ENCODE measurements around the gene MAP4. TPM values are rescaled to one million over a fixed set of nuclear protein-coding genes. Genes with fewer than 3 reads are reported as not detected.

The MAP4 gene
- total RNA-seq, 4 donors from 2014 or later, result 239 to 338 (median 284) TPM

DNA sequence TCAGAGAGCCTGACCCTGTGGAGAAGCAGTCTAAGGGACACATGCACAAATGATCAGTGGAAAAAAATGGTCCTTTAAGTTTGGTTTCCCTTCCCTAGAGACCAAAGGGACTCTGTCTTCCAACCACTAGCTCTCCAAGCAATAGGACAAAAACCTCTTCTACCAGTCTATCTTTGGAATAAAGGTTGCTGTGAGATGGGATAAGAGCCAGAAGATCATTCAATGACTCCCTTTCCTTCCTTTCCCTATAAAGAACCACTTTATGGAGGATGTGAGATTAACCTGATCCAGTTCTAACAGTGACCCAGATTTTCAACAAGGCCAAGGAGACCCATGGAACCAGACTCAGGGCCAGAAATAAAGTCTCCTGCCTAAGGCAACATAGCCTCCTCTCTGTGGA lies 138.5 kb downstream of the MAP4 start:
- Histone ChIP-seq H3K4me3 (no peak overlapping the region), H3K27ac (replicated peaks in 1 of 4) (peak overlapping the region in 1 of 4 donors; percentile 5), H3K9me3 (no peaks in the 10 kb centered on the region), H3K36me3 (peaks cover 16 to 48% (median 39%) of the 10 kb centered on the region in 4 donors), H3K4me1 (peaks cover 4 to 15% (median 12%) of the 10 kb centered on the region in 4 donors), H3K27me3 (no peaks in the 10 kb centered on the region)
- intact Hi-C loops (cut with DNase I), result no loop called here
- TF ChIP-seq EP300 (IDR thresholded peaks at IDR 0.05) (no peak), CTCF (IDR thresholded peaks at IDR 0.05) (no peak), POLR2AphosphoS5 (IDR thresholded peaks at IDR 0.05) (no peak), POLR2A (IDR thresholded peaks at IDR 0.05; ENCODE audit: low read depth) (no peak)
- no peak for DNase-seq (ENCODE audit: extremely low spot score)

DNA sequence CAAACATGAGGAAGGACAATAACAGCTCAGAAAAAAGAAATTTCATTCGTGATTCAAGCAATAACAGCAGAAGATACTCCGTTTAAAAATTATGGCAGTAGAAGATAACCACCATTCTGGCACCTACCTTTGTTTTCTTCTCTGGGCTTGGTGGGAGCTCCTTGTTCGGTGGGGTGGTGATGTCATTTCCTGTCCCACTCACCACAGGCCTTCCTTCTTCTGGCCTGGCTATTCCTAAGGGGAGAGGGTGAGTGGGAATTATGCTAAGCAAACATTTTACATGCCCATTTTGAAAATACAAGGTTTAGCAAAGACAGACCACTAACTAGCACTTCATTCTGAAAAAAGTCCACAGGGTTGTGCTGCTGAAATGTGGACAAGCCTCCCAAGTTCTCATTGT lies 138.9 kb downstream of the MAP4 start:
- WGBS, result 81% methylated on average over 3 of the region's 3 CpGs

DNA sequence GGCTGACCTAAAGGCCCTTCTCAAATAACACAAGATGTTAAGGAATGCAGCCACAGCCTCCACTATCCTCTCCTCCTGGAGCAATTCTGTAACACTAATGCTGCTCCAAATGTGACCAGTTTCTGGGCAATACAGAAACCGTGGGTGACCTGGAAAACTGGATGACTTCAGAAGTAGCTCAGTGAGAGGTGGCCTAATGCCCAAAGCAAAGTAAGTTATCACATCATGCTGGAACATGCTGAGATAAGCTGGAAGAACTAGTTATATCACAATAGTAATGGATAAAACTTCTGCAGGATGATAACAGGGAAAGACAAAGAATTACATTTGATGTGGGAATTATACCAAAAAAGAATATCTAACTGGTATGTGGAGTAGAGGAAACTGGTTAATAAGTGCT lies 141.3 kb downstream of the MAP4 start:
- no peak for DNase-seq (ENCODE audit: extremely low spot score)
- Histone ChIP-seq H3K27me3 (no peaks in the 10 kb centered on the region), H3K36me3 (peaks cover 41 to 74% (median 60%) of the 10 kb centered on the region in 4 donors), H3K4me3 (no peak overlapping the region), H3K4me1 (peaks cover 4 to 15% (median 12%) of the 10 kb centered on the region in 4 donors), H3K9me3 (no peaks in the 10 kb centered on the region), H3K27ac (replicated peaks in 1 of 4) (no peak overlapping the region)
- TF ChIP-seq POLR2AphosphoS5 (IDR thresholded peaks at IDR 0.05) (no peak), POLR2A (IDR thresholded peaks at IDR 0.05; ENCODE audit: low read depth) (no peak), EP300 (IDR thresholded peaks at IDR 0.05) (no peak), CTCF (IDR thresholded peaks at IDR 0.05) (no peak)
- WGBS, result 79% methylated on average over 1 of the region's 1 CpG
- intact Hi-C loops (cut with DNase I), result no loop called here

More for the DNA sequence above, 138.9 kb downstream of the MAP4 start:
- intact Hi-C loops (cut with DNase I), result no loop called here
- peak overlapping the region in 1 of 4 donors; percentile 5 for H3K27ac ChIP-seq (replicated peaks in 1 of 4)
- peaks cover 4 to 15% (median 12%) of the 10 kb centered on the region in 4 donors for H3K4me1 ChIP-seq
- DNase-seq (ENCODE audit: extremely low spot score), result no peak
- TF ChIP-seq POLR2AphosphoS5 (IDR thresholded peaks at IDR 0.05), result no peak
- TF ChIP-seq CTCF (IDR thresholded peaks at IDR 0.05), result no peak
- TF ChIP-seq POLR2A (IDR thresholded peaks at IDR 0.05; ENCODE audit: low read depth), result no peak
- TF ChIP-seq EP300 (IDR thresholded peaks at IDR 0.05), result no peak
- H3K36me3 ChIP-seq, result peaks cover 20 to 50% (median 41%) of the 10 kb centered on the region in 4 donors
- no peaks in the 10 kb centered on the region for H3K9me3 ChIP-seq
- H3K4me3 ChIP-seq, result no peak overlapping the region
- no peaks in the 10 kb centered on the region for H3K27me3 ChIP-seq

DNA sequence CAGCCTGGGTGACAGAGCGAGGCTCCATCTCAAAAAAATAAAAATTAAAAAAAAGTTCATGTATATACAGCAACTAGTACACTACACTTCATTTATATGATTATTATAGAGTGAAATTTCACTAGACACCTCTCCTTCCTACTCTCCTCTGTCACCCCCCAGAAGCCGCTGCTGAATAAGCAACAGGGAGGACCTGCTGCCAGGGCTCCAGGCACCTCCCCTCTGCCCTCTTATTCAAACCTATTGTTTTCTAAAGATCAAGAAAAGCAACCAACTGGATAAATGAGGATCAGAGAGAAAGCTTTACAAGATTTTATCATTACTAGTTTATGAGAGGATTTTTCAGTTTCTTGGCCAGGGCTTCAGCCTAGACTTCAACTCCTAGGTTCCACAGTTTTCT lies 141.8 kb downstream of the MAP4 start:
- Histone ChIP-seq H3K4me3 (no peak overlapping the region), H3K27me3 (no peaks in the 10 kb centered on the region), H3K36me3 (peaks cover 43 to 78% (median 65%) of the 10 kb centered on the region in 4 donors), H3K4me1 (peaks cover 4 to 15% (median 12%) of the 10 kb centered on the region in 4 donors), H3K27ac (replicated peaks in 1 of 4) (no peak overlapping the region), H3K9me3 (no peaks in the 10 kb centered on the region)
- WGBS, result 100% methylated on average over 2 of the region's 2 CpGs
- TF ChIP-seq CTCF (IDR thresholded peaks at IDR 0.05) (no peak), EP300 (IDR thresholded peaks at IDR 0.05) (no peak), POLR2A (IDR thresholded peaks at IDR 0.05; ENCODE audit: low read depth) (no peak), POLR2AphosphoS5 (IDR thresholded peaks at IDR 0.05) (no peak)
- intact Hi-C loops (cut with DNase I), result no loop called here
- DNase-seq (ENCODE audit: extremely low spot score), result no peak

GRCh38 chr3:47872916-47873315 lies 143.3 kb downstream of the MAP4 start:
- no peak overlapping the region for H3K4me3 ChIP-seq
- no peaks in the 10 kb centered on the region for H3K9me3 ChIP-seq
- H3K36me3 ChIP-seq, result peaks cover 58 to 94% (median 80%) of the 10 kb centered on the region in 4 donors
- no peaks in the 10 kb centered on the region for H3K27me3 ChIP-seq
- intact Hi-C loops (cut with DNase I), result no loop called here
- no peak overlapping the region for H3K27ac ChIP-seq (replicated peaks in 1 of 4)
- no peak for DNase-seq (ENCODE audit: extremely low spot score)
- 84% methylated on average over 4 of the region's 4 CpGs for WGBS
- TF ChIP-seq EP300 (IDR thresholded peaks at IDR 0.05) (no peak), CTCF (IDR thresholded peaks at IDR 0.05) (no peak), POLR2AphosphoS5 (IDR thresholded peaks at IDR 0.05) (no peak), POLR2A (IDR thresholded peaks at IDR 0.05; ENCODE audit: low read depth) (no peak)
- peaks cover 4 to 9% (median 6%) of the 10 kb centered on the region in 4 donors for H3K4me1 ChIP-seq

Data from esophagus muscularis mucosa (tissue), 4 donors.